HG02885 (cell line): ENCODE results near the gene FILIP1.

Experiments
- ATAC-seq: cut with Tn5 transposase; IDR thresholded peaks from one replicate; pipeline ENCODE4 v1.9.1; 2021; ENCODE audit warnings: mild to moderate bottlenecking; ENCODE audit not compliant: unreplicated experiment, poor library complexity

The FILIP1 gene

GRCh38 chr6:75306064-75306463 is 187.5 kb downstream of the FILIP1 start:
- ATAC-seq, result no peak

DNA sequence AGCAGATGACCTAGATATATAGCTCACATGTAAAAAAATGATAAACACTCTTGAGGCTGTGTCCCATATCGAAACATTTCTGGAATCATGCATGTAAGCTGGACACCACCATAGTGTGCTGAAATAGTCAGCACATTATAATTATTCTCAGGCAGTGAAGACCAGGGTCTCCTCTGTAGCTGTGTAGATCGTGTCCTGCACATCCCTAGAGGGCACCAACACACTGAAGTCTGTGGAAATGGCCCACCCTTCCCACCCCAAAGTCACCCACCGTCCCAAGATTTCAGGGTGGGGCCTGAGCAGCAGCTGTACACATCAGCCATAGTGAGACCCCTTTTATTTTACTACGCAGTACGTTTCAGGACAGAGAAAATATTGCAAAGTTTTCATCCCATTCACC is 188.0 kb downstream of the FILIP1 start:
- ATAC-seq, result no peak

GRCh38 chr6:75302280-75302679 is 191.3 kb downstream of the FILIP1 start:
- ATAC-seq, result no peak

GRCh38 chr6:75301537-75301936 is 192.1 kb downstream of the FILIP1 start:
- no peak for ATAC-seq

DNA sequence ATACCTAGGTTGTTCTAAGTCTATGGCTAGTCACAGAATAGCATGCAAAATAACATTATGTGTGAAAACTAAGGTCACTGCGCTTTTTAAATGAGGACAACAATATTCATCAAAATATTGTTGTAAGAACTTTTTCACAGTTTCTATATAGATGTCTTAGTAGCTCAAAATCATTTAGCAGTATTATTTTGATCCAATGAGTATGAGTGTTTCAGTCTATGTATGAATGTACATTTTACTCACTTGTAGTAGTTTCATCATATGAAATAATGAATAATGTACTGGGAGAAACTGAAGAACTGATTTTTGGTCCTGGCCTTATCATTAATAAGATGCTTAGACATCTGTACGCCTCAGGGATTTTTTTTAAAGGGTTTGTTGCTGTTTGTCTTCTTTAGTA is 192.5 kb downstream of the FILIP1 start:
- no peak for ATAC-seq

- no peak for ATAC-seq
Measured at GRCh38 chr6:75300531-75300855, 193.1 kb downstream of the FILIP1 start.

DNA sequence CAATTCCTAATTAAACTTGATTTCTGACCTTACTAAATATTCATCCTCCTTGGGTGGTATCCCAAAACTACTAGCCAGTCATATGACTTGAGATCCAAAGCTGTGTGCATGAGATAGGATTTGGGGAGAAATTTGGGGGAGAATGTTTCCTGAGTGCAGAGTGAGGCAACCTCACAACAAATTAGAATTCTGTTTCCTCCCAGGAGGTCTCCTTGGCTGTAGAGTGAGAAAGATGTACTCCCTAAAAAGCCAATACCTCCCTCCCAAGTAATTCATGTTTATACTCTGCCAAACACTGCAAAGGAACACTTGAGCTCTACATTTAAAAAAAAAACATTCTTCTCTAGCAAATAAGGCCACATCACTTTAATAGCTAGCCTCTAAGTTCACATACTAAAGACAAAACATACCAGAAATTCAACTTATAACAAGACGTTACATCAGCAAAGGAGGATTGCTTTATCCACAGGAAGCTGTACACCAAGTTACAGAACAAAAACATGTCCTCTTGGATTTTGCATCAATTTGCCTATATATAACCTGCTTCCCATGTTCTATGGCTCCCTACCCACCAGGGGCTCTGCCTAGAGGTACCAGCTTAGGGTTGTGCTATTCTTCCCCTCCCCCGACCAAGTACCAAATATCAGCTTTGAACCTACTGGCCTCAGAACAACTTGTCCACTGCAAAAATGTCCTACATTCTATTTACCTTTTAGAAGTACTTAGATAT is 193.6 kb downstream of the FILIP1 start:
- no peak for ATAC-seq

- peak; percentile 78 for ATAC-seq
Measured at GRCh38 chr6:75296811-75297779, 196.5 kb downstream of the FILIP1 start.

- no peak for ATAC-seq
Measured at GRCh38 chr6:75292555-75292954, 201.0 kb downstream of the FILIP1 start.

- ATAC-seq, result no peak
Measured at GRCh38 chr6:75291744-75292143, 201.9 kb downstream of the FILIP1 start.

DNA sequence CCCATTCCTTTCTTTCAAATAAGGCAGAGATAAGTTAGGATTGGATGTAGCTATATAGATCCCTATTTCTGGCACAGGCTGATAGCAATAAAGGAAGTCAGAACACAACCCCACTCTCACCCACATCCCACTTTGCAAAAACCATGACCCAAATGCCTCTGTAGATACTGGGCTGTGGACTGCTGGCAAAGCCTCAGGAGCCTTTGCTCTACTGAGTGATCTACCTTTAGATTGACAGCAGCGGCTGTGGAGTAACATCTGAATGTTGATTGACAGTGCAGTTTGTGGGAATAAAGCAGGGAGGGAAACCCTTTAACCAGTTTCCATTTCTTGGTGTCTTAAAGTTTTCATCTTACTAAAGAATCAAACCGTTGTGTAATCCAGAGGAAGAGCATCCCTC is 202.3 kb downstream of the FILIP1 start:
- no peak for ATAC-seq

DNA sequence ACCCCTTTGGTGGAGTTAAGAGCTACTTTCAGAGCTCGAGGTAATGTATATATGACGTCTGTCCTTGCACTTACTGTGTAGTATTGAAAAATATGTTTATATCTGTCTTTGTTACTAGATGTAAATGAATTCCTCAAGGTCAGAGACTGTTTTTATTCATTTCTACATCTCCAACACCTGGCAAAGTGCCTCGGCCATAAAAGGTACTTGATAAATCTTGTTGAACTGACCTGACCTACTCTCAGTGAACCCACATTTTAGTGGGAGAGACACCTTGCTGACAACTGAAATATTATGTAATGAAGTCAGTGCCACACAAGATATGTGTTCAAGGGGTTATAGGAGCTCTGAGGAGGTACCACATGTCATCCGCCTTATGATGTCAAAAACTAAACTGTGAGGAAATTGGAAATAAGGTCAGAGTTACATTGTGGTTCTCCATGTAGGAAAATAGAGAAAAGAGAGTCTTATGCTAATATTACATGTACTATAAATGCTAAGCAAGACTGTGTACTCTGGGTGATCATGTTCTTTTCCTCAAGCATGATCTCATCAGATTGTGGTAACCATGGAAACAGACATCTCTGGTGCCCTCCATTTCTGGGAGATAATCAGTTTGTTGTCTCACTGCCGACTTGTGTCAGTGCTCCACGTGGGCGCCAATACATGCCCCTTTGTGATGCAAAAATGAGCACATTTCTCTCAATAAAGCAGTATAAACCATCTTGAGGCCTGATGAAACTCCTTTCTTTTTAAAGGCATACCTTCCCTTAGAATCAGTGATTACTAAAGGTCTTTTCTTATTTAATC is 203.3 kb downstream of the FILIP1 start:
- ATAC-seq, result no peak

DNA sequence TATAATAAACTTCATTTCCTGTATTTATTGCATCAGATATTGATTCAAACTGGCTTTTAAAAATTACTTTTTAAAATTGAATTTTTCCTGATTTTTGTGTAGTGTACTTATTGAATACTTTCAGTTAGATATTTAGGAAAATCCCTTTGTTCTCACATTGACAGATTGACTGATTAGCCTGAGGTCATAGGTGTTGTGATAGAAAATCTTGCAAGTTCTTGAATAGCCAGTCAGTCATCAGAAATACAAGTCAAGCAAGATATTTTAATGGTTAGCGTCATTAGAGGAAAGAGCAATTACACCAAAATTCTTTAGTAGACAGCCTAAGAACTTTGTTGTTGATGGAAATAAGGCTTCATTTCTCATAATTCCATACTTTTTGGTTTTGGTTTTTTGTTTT is 205.6 kb downstream of the FILIP1 start:
- ATAC-seq, result no peak

DNA sequence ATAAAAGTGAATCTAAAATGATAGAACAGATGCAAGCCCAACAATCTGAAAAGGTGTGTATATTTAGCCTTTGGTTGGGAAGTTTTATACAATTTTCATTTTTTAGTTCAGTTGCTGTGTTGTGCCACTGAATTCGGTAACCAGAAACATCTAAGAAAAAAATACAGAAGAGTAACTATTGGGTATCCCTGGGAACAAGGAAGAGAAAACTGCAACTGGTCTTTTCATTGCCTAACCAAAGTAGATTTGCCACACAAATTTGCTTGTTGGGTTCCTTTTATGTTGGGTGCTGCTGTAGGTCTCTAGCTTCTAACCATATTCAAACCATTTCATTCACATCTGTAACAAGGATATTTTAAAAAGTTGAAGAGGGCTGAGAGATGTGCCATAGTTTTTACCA is 206.2 kb downstream of the FILIP1 start:
- ATAC-seq, result no peak

DNA sequence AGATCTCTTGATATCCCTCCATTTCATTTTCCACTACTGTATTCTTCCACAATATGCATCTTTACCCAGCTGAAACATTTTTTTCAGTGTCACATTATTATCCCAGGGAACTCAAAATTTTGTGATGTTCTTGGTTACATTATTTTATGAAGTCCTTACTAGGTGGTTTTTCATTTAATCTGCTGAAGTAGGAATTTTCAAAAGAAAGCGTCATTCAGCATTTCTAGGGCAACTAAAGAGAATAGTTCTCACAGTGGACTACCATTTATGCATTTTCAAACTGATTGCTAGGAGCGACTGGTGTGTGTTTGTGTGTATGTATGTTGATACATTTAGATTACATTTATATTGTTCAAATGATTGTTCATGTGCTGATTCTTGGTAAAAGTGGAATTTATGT is 206.6 kb downstream of the FILIP1 start:
- ATAC-seq, result no peak

DNA sequence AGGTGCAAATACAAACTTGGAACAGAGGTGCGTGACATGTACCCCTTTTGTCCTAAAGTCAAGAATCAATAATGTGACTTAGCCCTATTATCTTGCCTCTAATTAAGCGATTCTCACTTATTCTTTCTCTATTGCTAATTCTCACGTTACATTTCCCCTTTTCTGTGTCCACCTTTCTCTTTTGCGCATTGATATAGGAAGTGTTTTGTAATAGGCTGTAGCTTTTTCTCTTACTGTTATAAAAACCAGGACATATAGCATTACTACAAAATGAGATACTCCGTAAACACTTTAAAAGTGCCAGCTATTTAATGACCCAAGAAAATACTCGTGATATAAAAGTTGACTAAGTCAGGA is 208.3 kb downstream of the FILIP1 start:
- peak; percentile 3 for ATAC-seq

GRCh38 chr6:75284632-75285282 is 208.8 kb downstream of the FILIP1 start, which contains the start of gene TMEM30A:
Gene TMEM30A, minus strand, starts transcription at chr6:75284792. Its CDS starts 154 bp downstream, at chr6:75284638.
- peak; percentile 90 for ATAC-seq

DNA sequence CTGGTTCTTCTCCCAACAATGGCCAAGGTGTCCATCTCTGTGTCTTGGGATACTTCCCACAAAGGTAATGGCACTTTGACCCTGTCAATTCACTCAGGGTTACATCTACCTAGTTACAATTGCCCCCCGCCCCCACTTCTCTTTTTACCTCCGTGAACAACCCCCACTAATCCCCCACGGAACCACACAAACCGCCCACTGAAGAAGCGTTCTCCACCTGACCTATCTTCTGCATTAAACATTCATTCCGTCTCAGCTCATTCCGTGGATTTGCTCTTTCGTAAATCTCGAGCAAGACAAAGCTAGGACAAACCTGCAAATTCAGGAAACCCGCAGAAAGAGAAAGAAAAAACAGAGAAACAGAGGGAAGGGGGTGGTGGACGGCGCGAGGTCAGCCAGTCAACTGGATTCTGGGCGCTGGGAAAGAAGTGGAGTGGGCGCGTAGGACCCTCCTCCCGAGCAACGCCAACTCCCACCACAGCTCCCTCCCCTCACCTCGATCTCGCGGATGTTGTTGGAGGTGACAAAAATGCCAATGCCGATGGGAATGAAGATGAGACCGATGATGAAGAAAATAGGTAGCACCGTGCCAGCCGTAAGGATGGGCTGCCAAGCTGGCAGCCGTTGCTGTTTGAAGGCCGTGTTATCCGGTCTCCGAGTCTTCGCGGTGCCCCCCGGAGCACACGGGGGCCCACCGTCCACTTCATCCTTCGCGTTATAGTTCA is 209.5 kb downstream of the FILIP1 start:
- ATAC-seq, result peak; percentile 18

DNA sequence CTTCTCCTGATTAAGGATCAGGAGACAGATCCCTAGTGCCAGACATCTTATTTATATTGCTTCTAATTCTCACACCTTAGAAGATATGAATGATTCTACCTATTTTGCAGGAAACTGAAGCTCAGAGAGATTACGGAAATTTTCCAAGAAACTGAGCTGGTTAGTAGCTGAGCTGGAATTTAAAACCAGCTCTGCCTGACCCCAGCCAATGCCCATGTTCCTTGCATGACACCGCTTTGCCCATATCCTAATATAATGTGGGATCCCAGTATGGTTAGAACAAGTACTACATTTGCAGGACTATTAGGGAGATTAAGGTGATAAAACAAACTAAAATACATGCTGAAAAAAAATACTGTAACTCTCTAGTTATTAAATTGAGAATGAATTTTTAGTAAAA is 210.9 kb downstream of the FILIP1 start:
- no peak for ATAC-seq

DNA sequence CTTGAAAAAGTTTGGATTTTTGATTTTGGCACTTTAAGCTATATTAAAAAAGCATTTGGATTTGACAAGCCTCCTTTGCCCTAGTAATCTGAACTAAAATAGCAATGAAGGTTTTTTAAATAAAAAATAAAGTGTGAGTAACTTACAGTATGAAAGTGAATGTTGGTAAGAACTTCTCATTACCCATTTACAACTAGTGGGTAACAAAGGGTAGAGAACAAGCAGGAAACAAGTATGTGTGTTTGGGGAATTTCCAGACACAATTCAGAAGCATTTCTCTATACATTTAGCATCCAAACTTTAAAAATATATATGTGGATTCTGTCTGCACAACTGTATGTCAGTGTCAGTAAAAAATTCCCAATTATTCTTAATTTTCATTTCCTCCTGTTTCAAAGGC is 211.9 kb downstream of the FILIP1 start:
- no peak for ATAC-seq
